HG03095 (cell line): Measurements from ENCODE around the gene SERPINA5.

ENCODE experiments used
- ATAC-seq: cut with Tn5 transposase; IDR thresholded peaks from one replicate; pipeline ENCODE4 v1.9.1; 2021; ENCODE audit warnings: moderate library complexity; ENCODE audit not compliant: unreplicated experiment

The SERPINA5 gene

GRCh38 chr14:94548999-94549985, 31.9 kb upstream of the SERPINA5 start:
- ATAC-seq = no peak

- ATAC-seq = no peak
These were observed 31.2 kb upstream of the SERPINA5 start for GRCh38 chr14:94550041-94550440.

GRCh38 chr14:94555991-94556390, 25.2 kb upstream of the SERPINA5 start:
- ATAC-seq = no peak

GRCh38 chr14:94557327-94557726, 23.9 kb upstream of the SERPINA5 start:
- no peak for ATAC-seq

GRCh38 chr14:94558842-94559241, 22.4 kb upstream of the SERPINA5 start:
- ATAC-seq = no peak

- no peak for ATAC-seq
These were observed 21.5 kb upstream of the SERPINA5 start for GRCh38 chr14:94559638-94560290.

GRCh38 chr14:94560291-94560665, 20.9 kb upstream of the SERPINA5 start:
- ATAC-seq = no peak

- no peak for ATAC-seq
These were observed 20.2 kb upstream of the SERPINA5 start, which contains the start of gene SERPINA4 for GRCh38 chr14:94560751-94561655. Gene SERPINA4, plus strand, starts transcription at chr14:94561442. Its CDS starts 2,041 bp downstream, at chr14:94563483.

- no peak for ATAC-seq
These were observed 19.6 kb upstream of the SERPINA5 start for GRCh38 chr14:94561656-94562010.

GRCh38 chr14:94562022-94562421, 19.2 kb upstream of the SERPINA5 start:
- ATAC-seq = no peak

GRCh38 chr14:94562941-94563883, 18.0 kb upstream of the SERPINA5 start:
- ATAC-seq = no peak

GRCh38 chr14:94564381-94564780, 16.8 kb upstream of the SERPINA5 start:
- ATAC-seq = no peak

- no peak for ATAC-seq
These were observed 13.0 kb upstream of the SERPINA5 start for GRCh38 chr14:94568186-94568585.

GRCh38 chr14:94569381-94570001, 11.7 kb upstream of the SERPINA5 start:
- ATAC-seq = no peak

- no peak for ATAC-seq
These were observed 11.2 kb upstream of the SERPINA5 start for GRCh38 chr14:94570002-94570400.

GRCh38 chr14:94570440-94570839, 10.8 kb upstream of the SERPINA5 start:
- no peak for ATAC-seq

- no peak for ATAC-seq
These were observed 9.8 kb upstream of the SERPINA5 start for GRCh38 chr14:94571395-94571794.

GRCh38 chr14:94571950-94572349, 9.3 kb upstream of the SERPINA5 start:
- ATAC-seq = no peak

- no peak for ATAC-seq
These were observed 8.5 kb upstream of the SERPINA5 start for GRCh38 chr14:94572637-94573303.
